Karpas-422 (cell line): ENCODE data around the gene CARD8. TPM values are rescaled to one million over a fixed set of nuclear protein-coding genes. Genes with fewer than 3 reads are reported as not detected.

Experiments
- DNase-seq: peaks from one replicate; pipeline ENCODE4 v3.0.0-alpha.2; 2015
- H2AFZ ChIP-seq: fragments of 200-600 bp; sonication (generic); 2 replicates; pipeline ENCODE4 v1.6.1; 2014; ENCODE audit warnings: antibody characterized with exemption, low read length, mixed read lengths
- H3K27ac ChIP-seq: fragments of 200-600 bp; sonication (generic); 2 replicates; pipeline ENCODE4 v1.5.1; 2014; ENCODE audit warnings: mild to moderate bottlenecking, low read length, moderate library complexity
- H3K27me3 ChIP-seq: fragments of 200-600 bp; sonication (generic); 2 replicates; pipeline ENCODE4 v1.6.1; 2014; ENCODE audit warnings: low read length, mixed read lengths
- H3K36me3 ChIP-seq: fragments of 200-600 bp; sonication (generic); 2 replicates; pipeline ENCODE4 v1.6.1; 2014; ENCODE audit warnings: low read length, mixed read lengths; ENCODE audit not compliant: insufficient read depth
- H3K4me1 ChIP-seq: fragments of 200-600 bp; sonication (generic); 2 replicates; pipeline ENCODE4 v1.6.1; 2014; ENCODE audit warnings: mild to moderate bottlenecking, low read length, mixed read lengths
- H3K4me2 ChIP-seq: fragments of 200-600 bp; sonication (generic); 2 replicates; pipeline ENCODE4 v1.6.1; 2014; ENCODE audit warnings: low read length, low read depth, mild to moderate bottlenecking; ENCODE audit not compliant: poor library complexity, severe bottlenecking
- H3K4me3 ChIP-seq: fragments of 200-600 bp; sonication (generic); 2 replicates; pipeline ENCODE4 v1.5.1; 2014; ENCODE audit warnings: mild to moderate bottlenecking, antibody characterized with exemption, low read length, mixed read lengths
- H3K79me2 ChIP-seq: fragments of 200-600 bp; sonication (generic); 2 replicates; pipeline ENCODE4 v1.6.1; 2014; ENCODE audit warnings: mild to moderate bottlenecking, low read length, mixed read lengths
- H3K9ac ChIP-seq: fragments of 200-600 bp; sonication (generic); 2 replicates; pipeline ENCODE4 v1.6.0; 2014; ENCODE audit warnings: low read length
- H3K9me2 ChIP-seq: fragments of 200-600 bp; sonication (generic), shearing (Covaris generic); replicated peaks from 2 replicates; pipeline ENCODE4 v1.6.0; 2014; ENCODE audit warnings: mild to moderate bottlenecking, low read length, moderate library complexity; ENCODE audit not compliant: insufficient read depth
- H3K9me3 ChIP-seq: fragments of 300-700, 200-600 bp; sonication (generic); 2 replicates; pipeline ENCODE4 v1.6.1; 2014; ENCODE audit warnings: low read length, mixed read lengths
- H4K20me1 ChIP-seq: fragments of 200-600 bp; sonication (generic); 2 replicates; pipeline ENCODE4 v1.6.1; 2014; ENCODE audit warnings: mild to moderate bottlenecking, antibody characterized with exemption, low read length, low read depth; ENCODE audit not compliant: insufficient read depth
- total RNA-seq: library from RNA; depleted of rRNA; stranded (reverse); fragments of >200 nt; shearing (Covaris generic); gene quantifications from 2 replicates; pipeline ENCODE4 v1.2.3, GENCODE V29; 2014; ENCODE audit warnings: low replicate concordance

Gene CARD8
- total RNA-seq, 1 experiment from 2014 or later = 137 TPM

GRCh38 chr19:48196933-48197665 lies 58.6 kb downstream of the CARD8 start:
- no peak overlapping the region for H2AFZ ChIP-seq
- H3K4me3 ChIP-seq = no peak overlapping the region
- no peaks in the 10 kb centered on the region for H4K20me1 ChIP-seq
- no peak overlapping the region for H3K4me2 ChIP-seq
- no peak overlapping the region for H3K27ac ChIP-seq
- no peaks in the 10 kb centered on the region for H3K27me3 ChIP-seq
- peaks cover 34% of the 10 kb centered on the region for H3K4me1 ChIP-seq
- no peak overlapping the region for H3K9ac ChIP-seq
- no peak for DNase-seq
- no peaks in the 10 kb centered on the region for H3K9me3 ChIP-seq
- peaks cover 6% of the 10 kb centered on the region; the same call in 1 of the 2 replicates for H3K79me2 ChIP-seq
- H3K36me3 ChIP-seq = no peaks in the 10 kb centered on the region
- no peaks in the 10 kb centered on the region for H3K9me2 ChIP-seq

DNA sequence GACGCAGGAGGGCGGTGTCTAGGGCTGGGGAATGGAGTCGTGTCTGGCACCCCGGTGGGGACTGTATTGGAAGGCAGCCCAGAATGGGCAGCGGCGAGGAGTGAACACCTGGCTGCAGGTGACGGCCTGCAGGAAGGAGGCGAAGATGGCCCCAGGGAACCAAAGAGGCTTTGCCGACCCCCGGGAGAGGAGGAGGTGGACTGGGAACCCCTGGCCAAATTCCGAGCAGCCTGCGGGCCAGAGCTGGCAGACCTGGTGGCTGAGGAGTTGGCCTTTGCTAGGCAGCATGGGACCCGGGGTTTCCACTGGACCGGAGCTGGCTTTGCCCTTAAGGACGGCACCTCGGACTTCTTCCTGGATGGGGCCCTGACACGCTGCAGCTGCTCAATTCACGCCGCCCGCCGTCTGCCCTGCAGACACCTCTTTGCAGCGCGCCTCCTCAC lies 59.4 kb downstream of the CARD8 start:
- no peak for DNase-seq
- H3K4me3 ChIP-seq = no peak overlapping the region
- no peaks in the 10 kb centered on the region for H3K9me2 ChIP-seq
- no peak overlapping the region for H3K9ac ChIP-seq
- H3K27me3 ChIP-seq = no peaks in the 10 kb centered on the region
- H4K20me1 ChIP-seq = no peaks in the 10 kb centered on the region
- H3K27ac ChIP-seq = no peak overlapping the region
- peaks cover 8% of the 10 kb centered on the region; the same call in 1 of the 2 replicates for H3K79me2 ChIP-seq
- H2AFZ ChIP-seq = no peak overlapping the region
- H3K4me2 ChIP-seq = no peak overlapping the region
- no peaks in the 10 kb centered on the region for H3K9me3 ChIP-seq
- peaks cover 40% of the 10 kb centered on the region for H3K4me1 ChIP-seq
- 0 out of 2 replicates have a peak, but pooled peaks cover 6% of the 10 kb centered on the region for H3K36me3 ChIP-seq

DNA sequence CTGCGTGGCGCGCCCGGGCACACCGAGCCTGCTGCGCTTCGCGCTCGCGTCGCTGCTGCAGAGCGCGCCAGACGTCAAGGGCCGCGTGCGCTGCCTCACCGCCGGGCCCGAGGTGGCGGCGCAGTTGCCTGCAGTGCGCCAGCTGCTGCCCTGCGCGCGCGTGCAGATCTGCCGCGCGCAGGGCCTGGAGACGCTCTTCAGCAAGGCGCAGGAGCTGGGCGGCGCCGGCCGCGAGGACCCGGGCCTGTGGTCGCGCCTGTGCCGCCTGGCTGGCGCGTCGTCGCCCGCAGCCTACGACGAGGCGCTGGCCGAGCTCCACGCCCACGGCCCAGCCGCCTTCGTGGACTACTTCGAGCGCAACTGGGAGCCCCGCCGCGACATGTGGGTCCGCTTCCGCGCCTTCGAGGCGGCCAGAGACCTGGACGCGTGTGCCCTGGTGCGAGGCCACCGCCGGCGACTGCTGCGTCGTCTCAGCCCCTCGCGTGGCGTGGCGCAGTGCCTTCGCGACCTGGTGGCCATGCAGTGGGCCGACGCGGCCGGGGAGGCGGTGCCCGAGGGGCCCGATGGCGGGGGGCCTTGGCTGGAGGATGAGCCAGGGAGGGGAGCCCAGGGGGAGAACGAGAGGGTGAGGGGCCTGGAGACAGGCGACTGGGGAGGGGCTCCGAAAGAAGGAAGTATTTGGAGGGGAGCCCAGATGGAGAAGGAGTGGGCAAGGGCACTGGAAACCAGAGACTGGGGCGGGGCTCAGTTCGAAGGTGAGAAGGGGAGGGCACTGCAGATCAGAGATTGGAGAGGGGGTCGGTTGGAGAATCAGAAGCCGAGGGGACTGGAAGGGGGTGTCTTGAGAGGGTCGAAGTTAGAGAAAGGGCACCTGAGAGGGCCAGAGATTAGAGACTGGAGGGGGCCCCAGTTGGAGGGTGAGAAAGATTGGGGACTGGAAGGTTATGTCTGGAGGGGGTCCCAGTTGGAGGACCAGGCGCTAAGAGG lies 60.6 kb downstream of the CARD8 start:
- Histone ChIP-seq H2AFZ (no peak overlapping the region), H3K36me3 (0 out of 2 replicates have a peak, but pooled peaks cover 9% of the 10 kb centered on the region), H3K9ac (no peak overlapping the region), H3K9me3 (no peaks in the 10 kb centered on the region), H3K4me2 (no peak overlapping the region), H3K4me3 (no peak overlapping the region), H3K79me2 (peaks cover 8% of the 10 kb centered on the region; the same call in 1 of the 2 replicates), H4K20me1 (no peaks in the 10 kb centered on the region), H3K27me3 (no peaks in the 10 kb centered on the region), H3K27ac (no peak overlapping the region), H3K4me1 (peaks cover 48% of the 10 kb centered on the region), H3K9me2 (no peaks in the 10 kb centered on the region)
- no peak for DNase-seq

GRCh38 chr19:48194041-48194843 lies 61.5 kb downstream of the CARD8 start:
- Histone ChIP-seq H4K20me1 (no peaks in the 10 kb centered on the region), H3K9ac (peak overlapping the region; percentile 52), H3K9me2 (no peaks in the 10 kb centered on the region), H3K36me3 (peaks cover 15% of the 10 kb centered on the region), H2AFZ (no peak overlapping the region), H3K79me2 (peaks cover 6% of the 10 kb centered on the region; the same call in 1 of the 2 replicates), H3K4me2 (peak overlapping the region; percentile 42), H3K9me3 (no peaks in the 10 kb centered on the region; the same call in 1 of the 2 replicates), H3K4me3 (no peak overlapping the region), H3K4me1 (peaks cover 53% of the 10 kb centered on the region), H3K27me3 (no peaks in the 10 kb centered on the region), H3K27ac (peak overlapping the region; percentile 80)
- peak; percentile 92 for DNase-seq

- peaks cover 26% of the 10 kb centered on the region for H3K36me3 ChIP-seq
- H3K79me2 ChIP-seq = peaks cover 6% of the 10 kb centered on the region; the same call in 1 of the 2 replicates
- no peaks in the 10 kb centered on the region for H4K20me1 ChIP-seq
- no peak overlapping the region for H2AFZ ChIP-seq
- peaks cover 43% of the 10 kb centered on the region for H3K4me1 ChIP-seq
- DNase-seq = no peak
- H3K27ac ChIP-seq = peak overlapping the region; percentile 80
- no peak overlapping the region for H3K4me2 ChIP-seq
- H3K9me3 ChIP-seq = peaks cover 4% of the 10 kb centered on the region; the same call in 1 of the 2 replicates
- H3K9ac ChIP-seq = no peak overlapping the region
- H3K27me3 ChIP-seq = no peaks in the 10 kb centered on the region
- no peaks in the 10 kb centered on the region for H3K9me2 ChIP-seq
- H3K4me3 ChIP-seq = no peak overlapping the region
These were observed 63.0 kb downstream of the CARD8 start for GRCh38 chr19:48192750-48193149.

DNA sequence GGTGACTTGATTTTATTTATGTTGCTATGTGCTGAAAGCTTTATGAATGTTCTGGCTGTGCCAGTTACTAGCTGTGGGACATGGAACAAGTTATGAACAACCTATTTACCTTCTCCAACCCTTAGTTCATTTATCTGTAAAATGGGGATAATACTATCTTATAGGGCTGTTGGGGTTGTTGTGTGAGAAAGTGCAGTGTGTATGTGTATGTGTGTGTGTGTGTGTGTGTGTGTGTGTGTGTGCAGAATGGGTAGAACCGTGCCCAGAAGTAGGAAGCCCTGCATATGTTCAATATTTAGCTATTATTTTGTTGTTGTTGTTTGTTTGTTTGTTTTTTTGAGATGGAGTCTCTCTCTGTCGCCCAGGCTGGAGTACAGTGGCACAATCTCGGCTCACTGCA lies 64.8 kb downstream of the CARD8 start:
- Histone ChIP-seq H3K79me2 (peaks cover 6% of the 10 kb centered on the region; the same call in 1 of the 2 replicates), H4K20me1 (no peaks in the 10 kb centered on the region), H3K27ac (peak overlapping the region; percentile 79), H3K4me2 (no peak overlapping the region), H3K36me3 (peaks cover 26% of the 10 kb centered on the region), H3K9me3 (peaks cover 4% of the 10 kb centered on the region; the same call in 1 of the 2 replicates), H3K9me2 (no peaks in the 10 kb centered on the region), H3K27me3 (no peaks in the 10 kb centered on the region), H3K4me3 (no peak overlapping the region), H3K9ac (no peak overlapping the region), H3K4me1 (peaks cover 59% of the 10 kb centered on the region), H2AFZ (no peak overlapping the region)
- no peak for DNase-seq

- Histone ChIP-seq H3K4me3 (no peak overlapping the region), H3K79me2 (peaks cover 6% of the 10 kb centered on the region; the same call in 1 of the 2 replicates), H2AFZ (no peak overlapping the region), H3K9me2 (no peaks in the 10 kb centered on the region), H3K9me3 (peaks cover 4% of the 10 kb centered on the region; the same call in 1 of the 2 replicates), H3K27ac (peak overlapping the region; percentile 79), H3K4me1 (peaks cover 64% of the 10 kb centered on the region), H3K27me3 (no peaks in the 10 kb centered on the region), H4K20me1 (no peaks in the 10 kb centered on the region), H3K9ac (no peak overlapping the region), H3K36me3 (peaks cover 26% of the 10 kb centered on the region), H3K4me2 (no peak overlapping the region)
- DNase-seq = peak; percentile 81
These were observed 65.3 kb downstream of the CARD8 start for GRCh38 chr19:48190288-48190884.
